Hepatocyte (in vitro differentiated cells): Measurements from ENCODE around the gene LRMDA. TPM values are rescaled to one million over a fixed set of nuclear protein-coding genes. Genes with fewer than 3 reads are reported as not detected.

Experiments used
- DNase-seq: peaks from one replicate; pipeline ENCODE4 v3.0.0-alpha.2; 2016; ENCODE audit warnings: low spot score
- H2AFZ ChIP-seq: fragments of 200-600 bp; sonication (generic); 2 replicates; pipeline ENCODE4 v1.6.0; 2016; ENCODE audit warnings: antibody characterized with exemption, mild to moderate bottlenecking
- H3K27ac ChIP-seq: fragments of 200-600 bp; sonication (generic); 2 replicates; pipeline ENCODE4 v1.5.1; 2016; ENCODE audit warnings: mild to moderate bottlenecking
- H3K27me3 ChIP-seq: fragments of 200-600 bp; sonication (generic); 2 replicates; pipeline ENCODE4 v1.6.1; 2016
- H3K36me3 ChIP-seq: fragments of 200-600 bp; sonication (generic); replicated peaks from 2 replicates; pipeline ENCODE4 v1.5.1; 2016; ENCODE audit warnings: low read depth; ENCODE audit not compliant: insufficient read depth
- H3K4me1 ChIP-seq: fragments of 200-600 bp; sonication (generic); 2 replicates; pipeline ENCODE4 v1.5.1; 2016; ENCODE audit warnings: mild to moderate bottlenecking, moderate library complexity; ENCODE audit not compliant: insufficient read depth
- H3K4me2 ChIP-seq: fragments of 200-600 bp; sonication (generic); 2 replicates; pipeline ENCODE4 v1.6.0; 2016
- H3K4me3 ChIP-seq: fragments of 200-600 bp; sonication (generic); 2 replicates; pipeline ENCODE4 v1.5.1; 2016; ENCODE audit warnings: mild to moderate bottlenecking
- H3K79me2 ChIP-seq: fragments of 200-600 bp; sonication (generic); 2 replicates; pipeline ENCODE4 v1.6.0; 2017; ENCODE audit warnings: mild to moderate bottlenecking
- H3K9me2 ChIP-seq: fragments of 200-600 bp; sonication (generic); replicated peaks from 2 replicates; pipeline ENCODE4 v1.6.0; 2017; ENCODE audit warnings: mild to moderate bottlenecking; ENCODE audit not compliant: insufficient read depth
- H3K9me3 ChIP-seq: fragments of 200-600 bp; sonication (generic); 2 replicates; pipeline ENCODE4 v1.5.1; 2016; ENCODE audit warnings: low read depth, mild to moderate bottlenecking
- H4K20me1 ChIP-seq: fragments of 200-600 bp; sonication (generic); 2 replicates; pipeline ENCODE4 v1.6.0; 2016; ENCODE audit warnings: mild to moderate bottlenecking; ENCODE audit not compliant: insufficient read depth, poor library complexity, severe bottlenecking
- CTCF ChIP-seq: fragments of 200-600 bp; sonication (generic); IDR thresholded peaks from 2 replicates; pipeline ENCODE4 v1.5.1; 2016; ENCODE audit warnings: antibody characterized with exemption, mild to moderate bottlenecking; ENCODE audit not compliant: poor library complexity
- EZH2 ChIP-seq: fragments of 200-600 bp; sonication (generic); IDR thresholded peaks from 2 replicates; pipeline ENCODE4 v1.6.1; 2016; ENCODE audit warnings: antibody characterized with exemption, mild to moderate bottlenecking, borderline replicate concordance
- EZH2phosphoT487 ChIP-seq: fragments of 200-600 bp; sonication (generic); IDR thresholded peaks from one replicate; pipeline ENCODE4 v1.6.1; 2018; ENCODE audit warnings: antibody characterized with exemption, mild to moderate bottlenecking, low read depth, moderate library complexity; ENCODE audit not compliant: unreplicated experiment, severe bottlenecking
- WGBS: methylation state at CpG from one replicate; pipeline ENCODE4 v1.1.6; 2016; ENCODE audit warnings: low lambda C conversion rate; ENCODE audit errors: missing lambda C conversion rate; 5-methylcytosine and 5-hydroxymethylcytosine counted together
- polyA plus RNA-seq: library from polyadenylated mRNA; unstranded; fragments of >200 nt; fragmentation: Nextera tagmentation; extraction: Ambion mirVana; gene quantifications from 2 replicates; pipeline ENCODE4 v1.2.1, GENCODE V29; 2016
- total RNA-seq: library from RNA; depleted of rRNA; stranded (reverse); fragments of >200 nt; gene quantifications from 2 replicates; pipeline ENCODE4 v1.2.3, GENCODE V29; 2014

Gene LRMDA
- total and polyA plus RNA-seq, 2 experiments from 2014 or later: 5.6 to 15.7 TPM

- Histone ChIP-seq H3K9me2 (no peaks in the 10 kb centered on the region), H3K79me2 (no peaks in the 10 kb centered on the region), H3K4me2 (no peak overlapping the region), H3K36me3 (no peaks in the 10 kb centered on the region), H3K9me3 (no peaks in the 10 kb centered on the region), H2AFZ (no peak overlapping the region), H3K27ac (peak overlapping the region; percentile 45), H3K27me3 (no peaks in the 10 kb centered on the region), H3K4me3 (no peak overlapping the region), H4K20me1 (no peaks in the 10 kb centered on the region), H3K4me1 (peaks cover 14% of the 10 kb centered on the region)
- no peak for DNase-seq
- no peak for TF ChIP-seq EZH2phosphoT487
- no peak for TF ChIP-seq EZH2
- no peak for TF ChIP-seq CTCF
- 68% methylated on average over 6 of the region's 6 CpGs for WGBS
These were observed 654.8 kb downstream of the LRMDA start for GRCh38 chr10:76086170-76086760.

- H3K36me3 ChIP-seq: no peaks in the 10 kb centered on the region
- H3K79me2 ChIP-seq: no peaks in the 10 kb centered on the region
- H3K4me2 ChIP-seq: peak overlapping the region; percentile 18
- no peak overlapping the region for H3K4me3 ChIP-seq
- TF ChIP-seq CTCF (peak; percentile 65), EZH2 (no peak)
- H3K9me2 ChIP-seq: no peaks in the 10 kb centered on the region
- H3K27ac ChIP-seq: peak overlapping the region; percentile 45
- DNase-seq: peak; percentile 71
- 44% methylated on average over 9 of the region's 9 CpGs for WGBS
- H3K9me3 ChIP-seq: no peaks in the 10 kb centered on the region
- peaks cover 14% of the 10 kb centered on the region for H3K4me1 ChIP-seq
- H4K20me1 ChIP-seq: no peaks in the 10 kb centered on the region
- H3K27me3 ChIP-seq: no peaks in the 10 kb centered on the region
- no peak overlapping the region for H2AFZ ChIP-seq
These were observed 655.6 kb downstream of the LRMDA start for GRCh38 chr10:76086761-76087639.

- no peaks in the 10 kb centered on the region for H3K36me3 ChIP-seq
- no peak overlapping the region for H3K4me3 ChIP-seq
- H2AFZ ChIP-seq: no peak overlapping the region
- no peak overlapping the region for H3K4me2 ChIP-seq
- H3K27me3 ChIP-seq: no peaks in the 10 kb centered on the region
- H3K4me1 ChIP-seq: peaks cover 14% of the 10 kb centered on the region
- H3K9me2 ChIP-seq: no peaks in the 10 kb centered on the region
- no peak for DNase-seq
- no peaks in the 10 kb centered on the region for H3K9me3 ChIP-seq
- TF ChIP-seq EZH2phosphoT487 (no peak), CTCF (no peak), EZH2 (no peak)
- no peak overlapping the region for H3K27ac ChIP-seq
- H3K79me2 ChIP-seq: no peaks in the 10 kb centered on the region
- no peaks in the 10 kb centered on the region for H4K20me1 ChIP-seq
- 98% methylated on average over 4 of the region's 4 CpGs for WGBS
These were observed 656.6 kb downstream of the LRMDA start for GRCh38 chr10:76088008-76088407.
